HEK293 (cell line): Measurements from ENCODE around the gene ANP32A.
A peak's percentile ranks its signal among the peaks of the same experiment; 100 is the strongest.

Experiments
- CTCF ChIA-PET: fragments of 350-600 bp; formaldehyde crosslinking; extraction: SDS; loops from one replicate; lab custom pipeline; 2021; ENCODE audit warnings: antibody characterized with exemption; lab: Yijun Ruan, JAX
- POLR2A ChIA-PET: fragments of 300-600 bp; formaldehyde crosslinking; extraction: SDS; loops from one replicate; lab custom pipeline; 2020; ENCODE audit warnings: antibody characterized with exemption, inconsistent platforms; lab: Yijun Ruan, JAX
- H3K27ac ChIP-seq: fragments of 200-500 bp; sonication (Bioruptor generic); 2 replicates; pipeline ENCODE4 v1.5.1; 2014; ENCODE audit warnings: low read depth, low read length, control low read depth, inconsistent platforms; ENCODE audit errors: extremely low read depth
- H3K36me3 ChIP-seq, 2 experiments: fragments of 200-500 bp in 1 of 2; sonication (Bioruptor generic) in 1 of 2; 1 replicate in 1 of 2; 2 replicates in 1 of 2; pipeline ENCODE4 v1.5.1; 2014 to 2017; ENCODE audit warnings: inconsistent platforms in 2 of 2, low read length in 2 of 2; ENCODE audit not compliant: control insufficient read depth in 2 of 2, insufficient read depth in 1 of 2
- H3K4me1 ChIP-seq: fragments of 200-500 bp; sonication (Bioruptor generic); 2 replicates; pipeline ENCODE4 v1.5.1; 2014; ENCODE audit warnings: mild to moderate bottlenecking, low read length, inconsistent platforms; ENCODE audit not compliant: control insufficient read depth, insufficient read depth
- H3K4me3 ChIP-seq: 2 replicates; pipeline ENCODE4 v1.5.1; 2011; ENCODE audit warnings: low read depth, mild to moderate bottlenecking, control low read depth, low read length, moderate library complexity
- H3K9me3 ChIP-seq: fragments of 200-500 bp; sonication (Bioruptor generic); 2 replicates; pipeline ENCODE4 v1.5.1; 2014; ENCODE audit warnings: low read depth, low read length, inconsistent platforms; ENCODE audit not compliant: control insufficient read depth, insufficient read depth
- HOXC10 ChIP-seq: sonication (generic); formaldehyde crosslinking; IDR thresholded peaks from 2 replicates; pipeline ENCODE4 v1.8.1; 2023; ENCODE audit warnings: mild to moderate bottlenecking, missing genetic modification reagents
- HOXD13 ChIP-seq: sonication (generic); formaldehyde crosslinking; IDR thresholded peaks from 2 replicates; pipeline ENCODE4 v1.8.0; 2022; ENCODE audit warnings: missing genetic modification reagents, borderline replicate concordance
- IKZF3 ChIP-seq: fragments of 450-650 bp; IDR thresholded peaks from 2 replicates; pipeline ENCODE4 v1.5.0; 2018; ENCODE audit warnings: missing biosample characterization, mild to moderate bottlenecking, missing genetic modification characterization, moderate library complexity
- KLF17 ChIP-seq: fragments of 450-650 bp; formaldehyde crosslinking; IDR thresholded peaks from 2 replicates; pipeline ENCODE4 v1.5.1; 2016; ENCODE audit warnings: missing biosample characterization, missing genetic modification characterization
- KLF7 ChIP-seq: fragments of 450-650 bp; formaldehyde crosslinking; IDR thresholded peaks from 2 replicates; pipeline ENCODE4 v1.5.1; 2016; ENCODE audit warnings: missing biosample characterization, missing genetic modification characterization, borderline replicate concordance
- MEIS1 ChIP-seq: sonication (generic); formaldehyde crosslinking; IDR thresholded peaks from 2 replicates; pipeline ENCODE4 v1.8.1; 2022; ENCODE audit warnings: missing genetic modification reagents, mild to moderate bottlenecking, borderline replicate concordance
- PRDM1 ChIP-seq: fragments of 450-650 bp; formaldehyde crosslinking; IDR thresholded peaks from 2 replicates; pipeline ENCODE4; 2016; ENCODE audit warnings: missing biosample characterization, missing genetic modification characterization
- SALL2 ChIP-seq: fragments of 450-650 bp; formaldehyde crosslinking; IDR thresholded peaks from 2 replicates; pipeline ENCODE4 v1.5.0; 2017; ENCODE audit warnings: missing biosample characterization, mild to moderate bottlenecking, missing genetic modification characterization, borderline replicate concordance
- SP2 ChIP-seq: fragments of 450-650 bp; formaldehyde crosslinking; IDR thresholded peaks from 2 replicates; pipeline ENCODE4 v1.5.1; 2016; ENCODE audit warnings: missing biosample characterization, missing genetic modification characterization
- TRIM28 ChIP-seq: IDR thresholded peaks from 2 replicates; pipeline ENCODE4 v1.6.1; 2011; ENCODE audit warnings: low read length, control low read depth, borderline replicate concordance
- WT1 ChIP-seq: fragments of 450-650 bp; formaldehyde crosslinking; IDR thresholded peaks from 2 replicates; pipeline ENCODE4 v1.5.1; 2016; ENCODE audit warnings: missing biosample characterization, missing genetic modification characterization
- ZBTB11 ChIP-seq: fragments of 450-650 bp; formaldehyde crosslinking; conservative IDR thresholded peaks from 2 replicates; pipeline ENCODE4 v1.5.1; 2016; ENCODE audit warnings: low read depth, missing biosample characterization, missing genetic modification characterization
- ZBTB20 ChIP-seq: fragments of 450-650 bp; formaldehyde crosslinking; IDR thresholded peaks from 2 replicates; pipeline ENCODE4 v1.5.1; 2016; ENCODE audit warnings: missing biosample characterization, missing genetic modification characterization
- ZBTB48 ChIP-seq: fragments of 450-650 bp; formaldehyde crosslinking; IDR thresholded peaks from 2 replicates; pipeline ENCODE4 v1.5.1; 2016; ENCODE audit warnings: missing biosample characterization, missing genetic modification characterization
- ZIC2 ChIP-seq: fragments of 450-650 bp; formaldehyde crosslinking; IDR thresholded peaks from 2 replicates; pipeline ENCODE4 v1.5.1; 2016; ENCODE audit warnings: missing biosample characterization, missing genetic modification characterization
- ZNF10 ChIP-seq: fragments of 450-650 bp; formaldehyde crosslinking; IDR thresholded peaks from 2 replicates; pipeline ENCODE4 v1.5.1; 2017; ENCODE audit warnings: missing biosample characterization, missing genetic modification characterization
- ZNF169 ChIP-seq: fragments of 450-650 bp; formaldehyde crosslinking; IDR thresholded peaks from 2 replicates; pipeline ENCODE4 v1.5.1; 2016; ENCODE audit warnings: missing biosample characterization, missing genetic modification characterization
- ZNF175 ChIP-seq: fragments of 450-650 bp; formaldehyde crosslinking; IDR thresholded peaks from 2 replicates; pipeline ENCODE4 v1.5.1; 2016; ENCODE audit warnings: missing biosample characterization, missing genetic modification characterization
- ZNF223 ChIP-seq: fragments of 450-650 bp; formaldehyde crosslinking; IDR thresholded peaks from 2 replicates; pipeline ENCODE4 v1.5.1; 2016; ENCODE audit warnings: missing biosample characterization, missing genetic modification characterization
- ZNF335 ChIP-seq: fragments of 450-650 bp; formaldehyde crosslinking; conservative IDR thresholded peaks from 2 replicates; pipeline ENCODE4 v1.5.1; 2016; ENCODE audit warnings: missing biosample characterization, missing genetic modification characterization
- ZNF366 ChIP-seq: fragments of 450-650 bp; formaldehyde crosslinking; conservative IDR thresholded peaks from 2 replicates; pipeline ENCODE4 v1.5.1; 2016; ENCODE audit warnings: missing biosample characterization, missing genetic modification characterization
- ZNF398 ChIP-seq: fragments of 450-650 bp; formaldehyde crosslinking; IDR thresholded peaks from 2 replicates; pipeline ENCODE4 v1.5.1; 2017; ENCODE audit warnings: missing biosample characterization, missing genetic modification characterization
- ZNF561 ChIP-seq: fragments of 450-650 bp; IDR thresholded peaks from 2 replicates; pipeline ENCODE4 v1.5.1; 2018; ENCODE audit warnings: missing biosample characterization, missing genetic modification characterization, borderline replicate concordance
- ZNF596 ChIP-seq: fragments of 450-650 bp; IDR thresholded peaks from 2 replicates; pipeline ENCODE4 v1.5.0; 2018; ENCODE audit warnings: missing biosample characterization, mild to moderate bottlenecking, missing genetic modification characterization, moderate library complexity
- ZNF776 ChIP-seq: fragments of 450-650 bp; formaldehyde crosslinking; IDR thresholded peaks from 2 replicates; pipeline ENCODE4 v1.5.0; 2017; ENCODE audit warnings: missing biosample characterization, missing genetic modification characterization, borderline replicate concordance
- TF ChIP-seq, protein P1 (sequence below): fragments of 450-650 bp; formaldehyde crosslinking; IDR thresholded peaks from 2 replicates; pipeline ENCODE4 v1.5.1; 2016; ENCODE audit warnings: missing biosample characterization, missing genetic modification characterization
- TF ChIP-seq, protein P2 (sequence below): fragments of 450-650 bp; formaldehyde crosslinking; IDR thresholded peaks from 2 replicates; pipeline ENCODE4 v1.5.1; 2017; ENCODE audit warnings: missing biosample characterization, missing genetic modification characterization

ANP32A gene

GRCh38 chr15:68819495-68820294 lies 1.0 kb downstream of the ANP32A start:
- Histone ChIP-seq H3K4me1 (peaks cover 26% of the 10 kb centered on the region), H3K9me3 (no peaks in the 10 kb centered on the region), H3K36me3 (peaks cover 0 to 5% of the 10 kb centered on the region in 2 experiments; a peak in 2 of 3 replicates), H3K4me3 (peak overlapping the region; percentile 94), H3K27ac (peak overlapping the region; percentile 99)
- ChIA-PET CTCF (interaction anchor here (0.8 to 1.3 kb wide), 3 partner anchors 9 to 169 kb away, joined by 4 to 5 read pairs (median 4); no protein-coding TSS in a partner anchor), POLR2A (interaction anchor here (0.7 to 1.1 kb wide), 4 partner anchors 9 to 39 kb away, joined by 3 to 5 read pairs (median 3); no protein-coding TSS in a partner anchor)
- TF ChIP-seq ZNF169 (tag by site-specific recombination) (no peak), TRIM28 (peak; percentile 42; the same call in 1 of the 2 replicates), MEIS1 (no peak), KLF17 (tag by site-specific recombination) (peak; percentile 47), ZNF561 (tag by site-specific recombination) (0 out of 2 replicates have a peak, but pooled peaks have one; percentile 48), ZBTB20 (tag by site-specific recombination) (peak; percentile 84), ZNF776 (tag by site-specific recombination) (no peak), ZBTB48 (tag by site-specific recombination) (0 out of 2 replicates have a peak, but pooled peaks have one; percentile 16), WT1 (peak; percentile 93), ZIC2 (no peak; the same call in 1 of the 2 replicates), SP2 (tag by site-specific recombination) (peak; percentile 90), ZNF10 (tag by site-specific recombination) (peak; percentile 83), SALL2 (tag by site-specific recombination) (0 out of 2 replicates have a peak, but pooled peaks have one; percentile 9), HOXC10 (CRISPR knock-in tag) (no peak), ZNF366 (tag by site-specific recombination) (peak; percentile 99), ZNF175 (tag by site-specific recombination) (no peak), KLF7 (tag by site-specific recombination) (peak; percentile 22; the same call in 1 of the 2 replicates), ZNF596 (tag by site-specific recombination) (peak; percentile 74), ZNF223 (tag by site-specific recombination) (no peak), IKZF3 (tag by site-specific recombination) (peak; percentile 59; the same call in 1 of the 2 replicates), ZNF335 (peak; percentile 87), HOXD13 (CRISPR knock-in tag) (no peak), PRDM1 (peak; percentile 100), ZBTB11 (tag by site-specific recombination) (peak; percentile 72), ZNF398 (tag by site-specific recombination) (peak; percentile 95)
- TF ChIP-seq, protein P1, sequence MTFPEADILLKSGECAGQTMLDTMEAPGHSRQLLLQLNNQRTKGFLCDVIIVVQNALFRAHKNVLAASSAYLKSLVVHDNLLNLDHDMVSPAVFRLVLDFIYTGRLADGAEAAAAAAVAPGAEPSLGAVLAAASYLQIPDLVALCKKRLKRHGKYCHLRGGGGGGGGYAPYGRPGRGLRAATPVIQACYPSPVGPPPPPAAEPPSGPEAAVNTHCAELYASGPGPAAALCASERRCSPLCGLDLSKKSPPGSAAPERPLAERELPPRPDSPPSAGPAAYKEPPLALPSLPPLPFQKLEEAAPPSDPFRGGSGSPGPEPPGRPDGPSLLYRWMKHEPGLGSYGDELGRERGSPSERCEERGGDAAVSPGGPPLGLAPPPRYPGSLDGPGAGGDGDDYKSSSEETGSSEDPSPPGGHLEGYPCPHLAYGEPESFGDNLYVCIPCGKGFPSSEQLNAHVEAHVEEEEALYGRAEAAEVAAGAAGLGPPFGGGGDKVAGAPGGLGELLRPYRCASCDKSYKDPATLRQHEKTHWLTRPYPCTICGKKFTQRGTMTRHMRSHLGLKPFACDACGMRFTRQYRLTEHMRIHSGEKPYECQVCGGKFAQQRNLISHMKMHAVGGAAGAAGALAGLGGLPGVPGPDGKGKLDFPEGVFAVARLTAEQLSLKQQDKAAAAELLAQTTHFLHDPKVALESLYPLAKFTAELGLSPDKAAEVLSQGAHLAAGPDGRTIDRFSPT (tag by site-specific recombination) = peak; percentile 99
- TF ChIP-seq, protein P2, sequence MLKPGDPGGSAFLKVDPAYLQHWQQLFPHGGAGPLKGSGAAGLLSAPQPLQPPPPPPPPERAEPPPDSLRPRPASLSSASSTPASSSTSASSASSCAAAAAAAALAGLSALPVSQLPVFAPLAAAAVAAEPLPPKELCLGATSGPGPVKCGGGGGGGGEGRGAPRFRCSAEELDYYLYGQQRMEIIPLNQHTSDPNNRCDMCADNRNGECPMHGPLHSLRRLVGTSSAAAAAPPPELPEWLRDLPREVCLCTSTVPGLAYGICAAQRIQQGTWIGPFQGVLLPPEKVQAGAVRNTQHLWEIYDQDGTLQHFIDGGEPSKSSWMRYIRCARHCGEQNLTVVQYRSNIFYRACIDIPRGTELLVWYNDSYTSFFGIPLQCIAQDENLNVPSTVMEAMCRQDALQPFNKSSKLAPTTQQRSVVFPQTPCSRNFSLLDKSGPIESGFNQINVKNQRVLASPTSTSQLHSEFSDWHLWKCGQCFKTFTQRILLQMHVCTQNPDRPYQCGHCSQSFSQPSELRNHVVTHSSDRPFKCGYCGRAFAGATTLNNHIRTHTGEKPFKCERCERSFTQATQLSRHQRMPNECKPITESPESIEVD (tag by site-specific recombination) = no peak
